ENCODE measurements around the gene UBR4. TPM values are rescaled to one million over a fixed set of nuclear protein-coding genes. Genes with fewer than 3 reads are reported as not detected.

UBR4 gene
- total and polyA plus RNA-seq, 10 of the 15 experiments (the other 5 are each of a cell fraction or from before 2014, with no cell fraction given) = 34.2 to 124 (median 56.2) TPM

- ChIA-PET POLR2A (no interaction called here), SMC1A (ENCODE audit: uncharacterized antibody, unreplicated experiment) (no interaction called here), CTCF (interaction anchor here (0.7 to 0.9 kb wide), 2 partner anchors 17 to 45 kb away, joined by 3 read pairs; no protein-coding TSS in a partner anchor), RAD21 (ENCODE audit: unreplicated experiment) (no interaction called here)
- Histone ChIP-seq H3K27me3 (replicated peaks in 1 of 2; ENCODE audit: control insufficient read depth in 2 of 2, insufficient read depth in 2 of 2, low read length in 1 of 2) (no peaks in the 10 kb centered on the region), H3K9ac (ENCODE audit: control insufficient read depth, insufficient read depth, low read length) (no peak overlapping the region), H2AFZ (ENCODE audit: control insufficient read depth, low read depth, low read length) (no peak overlapping the region), H3K79me2 (ENCODE audit: control insufficient read depth, insufficient read depth, low read length) (peaks cover 17% of the 10 kb centered on the region), H4K20me1 (ENCODE audit: control insufficient read depth, insufficient read depth) (peaks cover 3% of the 10 kb centered on the region; the same call in 1 of the 2 replicates), H3K4me3 (no peak overlapping the region), H3K9me3 (replicated peaks; ENCODE audit: control insufficient read depth, insufficient read depth, low read length) (no peaks in the 10 kb centered on the region), H3K36me3 (ENCODE audit: control insufficient read depth in 2 of 2, insufficient read depth in 2 of 2, low read length in 1 of 2) (peaks cover 33 to 34% of the 10 kb centered on the region in 2 experiments), H3K27ac (ENCODE audit: control insufficient read depth, insufficient read depth) (no peak overlapping the region), H3K4me2 (ENCODE audit: control insufficient read depth, insufficient read depth) (no peak overlapping the region), H3K4me1 (ENCODE audit: control insufficient read depth, insufficient read depth, low read length) (peaks cover under 1% of the 10 kb centered on the region; the same call in 1 of the 2 replicates)
- intact Hi-C loops (cut with micrococcal nuclease; ENCODE audit: unreplicated experiment) = no loop called here
- TF ChIP-seq HDGF (IDR thresholded peaks at IDR 0.05) (no peak), RFX5 (IDR thresholded peaks at IDR 0.05; ENCODE audit: low read depth, low read length) (no peak), CBX3 (IDR thresholded peaks at IDR 0.05; ENCODE audit: borderline replicate concordance, low read depth) (no peak), HDAC6 (IDR thresholded peaks at IDR 0.05; ENCODE audit: unreplicated experiment) (no peak), PAX8 (IDR thresholded peaks at IDR 0.05) (no peak), POLR2A (IDR thresholded peaks at IDR 0.05; ENCODE audit: low read depth, low read length) (0 out of 2 replicates have a peak, but pooled peaks have one; percentile 31)
- TF ChIP-seq, protein P1, sequence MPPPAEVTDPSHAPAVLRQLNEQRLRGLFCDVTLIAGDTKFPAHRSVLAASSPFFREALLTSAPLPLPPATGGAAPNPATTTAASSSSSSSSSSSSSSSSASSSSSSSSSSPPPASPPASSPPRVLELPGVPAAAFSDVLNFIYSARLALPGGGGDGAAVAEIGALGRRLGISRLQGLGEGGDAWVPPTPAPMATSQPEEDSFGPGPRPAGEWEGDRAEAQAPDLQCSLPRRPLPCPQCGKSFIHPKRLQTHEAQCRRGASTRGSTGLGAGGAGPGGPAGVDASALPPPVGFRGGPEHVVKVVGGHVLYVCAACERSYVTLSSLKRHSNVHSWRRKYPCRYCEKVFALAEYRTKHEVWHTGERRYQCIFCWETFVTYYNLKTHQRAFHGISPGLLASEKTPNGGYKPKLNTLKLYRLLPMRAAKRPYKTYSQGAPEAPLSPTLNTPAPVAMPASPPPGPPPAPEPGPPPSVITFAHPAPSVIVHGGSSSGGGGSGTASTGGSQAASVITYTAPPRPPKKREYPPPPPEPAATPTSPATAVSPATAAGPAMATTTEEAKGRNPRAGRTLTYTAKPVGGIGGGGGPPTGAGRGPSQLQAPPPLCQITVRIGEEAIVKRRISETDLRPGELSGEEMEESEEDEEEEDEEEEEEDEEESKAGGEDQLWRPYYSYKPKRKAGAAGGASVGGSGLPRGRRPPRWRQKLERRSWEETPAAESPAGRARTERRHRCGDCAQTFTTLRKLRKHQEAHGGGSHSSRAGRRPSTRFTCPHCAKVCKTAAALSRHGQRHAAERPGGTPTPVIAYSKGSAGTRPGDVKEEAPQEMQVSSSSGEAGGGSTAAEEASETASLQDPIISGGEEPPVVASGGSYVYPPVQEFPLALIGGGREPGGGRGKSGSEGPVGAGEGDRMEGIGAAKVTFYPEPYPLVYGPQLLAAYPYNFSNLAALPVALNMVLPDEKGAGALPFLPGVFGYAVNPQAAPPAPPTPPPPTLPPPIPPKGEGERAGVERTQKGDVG (CRISPR knock-in tag; IDR thresholded peaks at IDR 0.05) = no peak
- DNase-seq (ENCODE audit: low read depth, low spot score) (no peak), FAIRE-seq (no peak), ATAC-seq (no peak)
- in situ Hi-C loops (cut with MboI) = no loop called here
- 96% methylated on average over 8 of the region's 10 CpGs for WGBS (ENCODE audit: insufficient coverage, insufficient replicate concordance, low lambda C conversion rate, missing lambda C conversion rate)
- BruUV-seq (replicated peaks) = no TSS peak
Measured at GRCh38 chr1:19258353-19258752, 48.3 kb upstream of the UBR4 start.

Data from GM12878 (cell line).